ENCODE results near the gene SLCO3A1.

Gene SLCO3A1

GRCh38 chr15:92092289-92093105 lies 239.0 kb downstream of the SLCO3A1 start:
- no peak for DNase-seq (ENCODE audit: low read depth in 1 of 2, low spot score in 1 of 2)

GRCh38 chr15:92095693-92096092 lies 242.2 kb downstream of the SLCO3A1 start:
- DNase-seq (ENCODE audit: low read depth in 1 of 2, low spot score in 1 of 2) = no peak

- no peak for DNase-seq (ENCODE audit: low read depth in 1 of 2, low spot score in 1 of 2)
These were observed 244.1 kb downstream of the SLCO3A1 start for GRCh38 chr15:92097474-92098178.

GRCh38 chr15:92098869-92099268 lies 245.4 kb downstream of the SLCO3A1 start:
- no peak for DNase-seq (ENCODE audit: low read depth in 1 of 2, low spot score in 1 of 2)

- DNase-seq (ENCODE audit: low read depth in 1 of 2, low spot score in 1 of 2) = no peak
These were observed 246.8 kb downstream of the SLCO3A1 start for GRCh38 chr15:92100301-92100700.

- DNase-seq (ENCODE audit: low read depth in 1 of 2, low spot score in 1 of 2) = no peak
These were observed 247.2 kb downstream of the SLCO3A1 start for GRCh38 chr15:92100751-92101150.

- no peak for DNase-seq (ENCODE audit: low read depth in 1 of 2, low spot score in 1 of 2)
These were observed 248.3 kb downstream of the SLCO3A1 start for GRCh38 chr15:92101708-92102394.

GRCh38 chr15:92102395-92102755 lies 248.9 kb downstream of the SLCO3A1 start:
- DNase-seq (ENCODE audit: low read depth in 1 of 2, low spot score in 1 of 2) = no peak

GRCh38 chr15:92104072-92104471 lies 250.6 kb downstream of the SLCO3A1 start:
- no peak for DNase-seq (ENCODE audit: low read depth in 1 of 2, low spot score in 1 of 2)

GRCh38 chr15:92105611-92106010 lies 252.1 kb downstream of the SLCO3A1 start:
- DNase-seq (ENCODE audit: low read depth in 1 of 2, low spot score in 1 of 2) = no peak

- no peak for DNase-seq (ENCODE audit: low read depth in 1 of 2, low spot score in 1 of 2)
These were observed 254.0 kb downstream of the SLCO3A1 start for GRCh38 chr15:92107510-92107909.

GRCh38 chr15:92109191-92109873 lies 255.8 kb downstream of the SLCO3A1 start:
- DNase-seq (ENCODE audit: low read depth in 1 of 2, low spot score in 1 of 2) = no peak

- DNase-seq (ENCODE audit: low read depth in 1 of 2, low spot score in 1 of 2) = no peak
These were observed 257.8 kb downstream of the SLCO3A1 start for GRCh38 chr15:92111291-92111690.

- DNase-seq (ENCODE audit: low read depth in 1 of 2, low spot score in 1 of 2) = no peak
These were observed 258.2 kb downstream of the SLCO3A1 start for GRCh38 chr15:92111751-92112150.

GRCh38 chr15:92112180-92112579 lies 258.7 kb downstream of the SLCO3A1 start:
- DNase-seq (ENCODE audit: low read depth in 1 of 2, low spot score in 1 of 2) = no peak

GRCh38 chr15:92112711-92113110 lies 259.2 kb downstream of the SLCO3A1 start:
- DNase-seq (ENCODE audit: low read depth in 1 of 2, low spot score in 1 of 2) = no peak

- DNase-seq (ENCODE audit: low read depth in 1 of 2, low spot score in 1 of 2) = no peak
These were observed 260.3 kb downstream of the SLCO3A1 start for GRCh38 chr15:92113832-92114231.

GRCh38 chr15:92115834-92116233 lies 262.3 kb downstream of the SLCO3A1 start:
- DNase-seq (ENCODE audit: low read depth in 1 of 2, low spot score in 1 of 2) = no peak

- no peak for DNase-seq (ENCODE audit: low read depth in 1 of 2, low spot score in 1 of 2)
These were observed 262.8 kb downstream of the SLCO3A1 start for GRCh38 chr15:92116330-92116729.

GRCh38 chr15:92117261-92117731 lies 263.8 kb downstream of the SLCO3A1 start:
- no peak for DNase-seq (ENCODE audit: low read depth in 1 of 2, low spot score in 1 of 2)

Data from activated T-helper 1 cell treated with anti-CD3 and anti-CD28 coated beads, Interleukin-2, amount 50 U/mL, for 16 hours (primary cell).